Dendritic cell treated with granulocyte-macrophage colony-stimulating factor and Interleukin-4, amounts not matched to agents 40 ng/mL and 50 ng/mL, for 4 days (primary cell): Measurements from ENCODE around the gene PLA2G1B.
"Not testable (repeated sequence)": the region's sequence is repeated elsewhere in the genome, so short reads cannot be mapped to it uniquely, and the experiment has no call there.

Source experiments
- H3K27ac Mint-ChIP-seq: one replicate; pipeline ENCODE4 v1.8.0; 2022; ENCODE audit warnings: mild to moderate bottlenecking, mixed read lengths
- H3K27me3 Mint-ChIP-seq: one replicate; pipeline ENCODE4 v1.8.0; 2022; ENCODE audit warnings: mild to moderate bottlenecking, mixed read lengths
- H3K36me3 Mint-ChIP-seq: one replicate; pipeline ENCODE4 v1.8.0; 2022; ENCODE audit warnings: low read depth, mixed read lengths
- H3K4me1 Mint-ChIP-seq: one replicate; pipeline ENCODE4 v1.8.0; 2022; ENCODE audit warnings: low read depth, mixed read lengths
- H3K4me3 Mint-ChIP-seq: one replicate; pipeline ENCODE4 v1.8.0; 2022; ENCODE audit warnings: mild to moderate bottlenecking, moderate library complexity, mixed read lengths
- H3K9me3 Mint-ChIP-seq: one replicate; pipeline ENCODE4 v1.8.0; 2022; ENCODE audit warnings: mixed read lengths
- intact Hi-C: fragments of 100-400 bp; cut with micrococcal nuclease; formaldehyde crosslinking; loops from one replicate; pipeline ENCODE4 v1.15.0; 2022

The PLA2G1B gene

DNA sequence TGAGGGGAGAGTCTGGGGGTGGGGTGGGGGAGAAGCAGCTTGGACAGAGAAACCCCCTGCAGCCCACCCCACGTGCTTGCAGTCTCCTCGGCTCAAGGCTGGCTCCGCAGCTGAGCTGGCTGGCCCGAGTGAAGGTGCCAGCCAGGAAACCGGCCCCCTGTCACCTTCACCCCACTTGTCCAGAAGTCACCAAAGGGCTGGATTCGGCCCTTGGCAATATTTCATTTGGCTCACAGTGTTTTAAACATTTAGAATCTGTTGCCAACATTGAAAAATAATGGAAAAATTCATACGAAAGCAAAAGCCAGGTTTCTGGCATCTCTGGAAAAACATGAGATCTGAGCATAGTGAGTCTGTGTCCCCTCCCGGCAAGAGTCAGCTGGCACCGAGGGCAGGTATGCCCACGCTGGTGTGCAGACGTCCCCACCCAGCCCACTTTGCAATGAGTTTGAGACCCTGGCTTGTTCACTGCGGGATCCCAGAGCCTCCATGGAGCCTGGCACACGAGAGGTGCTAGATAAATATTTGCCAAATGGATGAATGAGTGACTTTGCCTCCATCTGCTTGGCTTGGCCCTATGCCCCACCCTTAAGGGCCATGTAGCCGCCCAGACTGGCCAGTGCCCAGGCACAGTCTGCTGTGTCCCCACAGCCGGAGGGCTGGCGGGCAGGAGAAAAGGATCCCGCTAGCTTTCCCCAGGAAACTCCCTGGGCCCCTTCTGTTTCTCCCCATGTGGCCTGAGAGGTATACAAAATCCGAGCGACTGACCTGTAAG lies 23.2 kb upstream of the PLA2G1B start:
- H3K4me1 Mint-ChIP-seq: no peaks in the 10 kb centered on the region
- H3K27ac Mint-ChIP-seq: no peak overlapping the region
- H3K36me3 Mint-ChIP-seq: no peaks in the 10 kb centered on the region
- peaks cover 23% of the 10 kb centered on the region for H3K27me3 Mint-ChIP-seq
- no peak overlapping the region for H3K4me3 Mint-ChIP-seq
- intact Hi-C loops: no loop called here
- no peaks in the 10 kb centered on the region for H3K9me3 Mint-ChIP-seq

DNA sequence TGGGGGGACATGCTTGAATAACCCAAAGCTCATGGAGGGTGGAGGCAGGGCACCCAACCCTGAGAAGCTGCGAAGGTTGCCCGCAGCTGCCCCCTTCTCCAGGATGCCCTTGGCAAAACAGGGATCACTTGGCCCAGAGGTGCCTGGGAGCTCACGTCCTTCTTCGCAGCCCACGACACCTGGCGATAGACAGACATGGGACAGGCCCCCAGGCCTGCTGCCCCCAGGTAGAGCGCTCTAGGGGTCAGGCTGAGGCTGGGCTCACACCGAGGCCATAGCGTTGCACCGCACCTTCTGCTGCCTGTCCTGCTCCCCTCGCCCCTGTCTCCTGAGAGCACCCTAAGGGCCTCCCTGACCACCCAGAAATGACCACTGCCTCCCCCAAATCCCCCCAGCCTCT lies 20.2 kb upstream of the PLA2G1B start:
- peaks cover 20% of the 10 kb centered on the region for H3K27me3 Mint-ChIP-seq
- H3K4me1 Mint-ChIP-seq: no peaks in the 10 kb centered on the region
- H3K36me3 Mint-ChIP-seq: no peaks in the 10 kb centered on the region
- H3K4me3 Mint-ChIP-seq: no peak overlapping the region
- intact Hi-C loops: no loop called here
- no peak overlapping the region for H3K27ac Mint-ChIP-seq
- H3K9me3 Mint-ChIP-seq: no peaks in the 10 kb centered on the region

DNA sequence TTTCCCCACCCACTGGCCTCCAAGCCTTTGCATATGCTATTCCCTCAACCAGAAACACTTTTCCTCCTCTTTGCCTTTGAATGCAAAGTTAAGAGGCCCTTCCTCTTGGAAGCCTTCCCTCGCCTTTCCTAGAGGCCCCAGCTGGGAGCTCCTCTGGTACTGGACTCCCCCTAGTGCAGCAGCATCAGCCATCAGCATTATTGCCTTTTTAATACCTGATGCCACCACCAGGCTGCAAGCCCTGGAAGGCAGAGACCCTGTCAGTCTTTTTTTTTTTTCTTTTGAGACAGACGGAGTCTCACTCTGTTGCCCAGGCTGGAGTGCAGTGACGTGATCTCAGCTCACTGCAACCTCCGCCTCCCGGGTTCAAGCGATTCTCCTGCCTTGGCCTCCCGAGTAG lies 19.1 kb upstream of the PLA2G1B start:
- no peaks in the 10 kb centered on the region for H3K36me3 Mint-ChIP-seq
- H3K4me3 Mint-ChIP-seq: no peak overlapping the region
- H3K27me3 Mint-ChIP-seq: peaks cover 18% of the 10 kb centered on the region
- no peak overlapping the region for H3K27ac Mint-ChIP-seq
- intact Hi-C loops: no loop called here
- H3K4me1 Mint-ChIP-seq: no peaks in the 10 kb centered on the region
- no peaks in the 10 kb centered on the region for H3K9me3 Mint-ChIP-seq

DNA sequence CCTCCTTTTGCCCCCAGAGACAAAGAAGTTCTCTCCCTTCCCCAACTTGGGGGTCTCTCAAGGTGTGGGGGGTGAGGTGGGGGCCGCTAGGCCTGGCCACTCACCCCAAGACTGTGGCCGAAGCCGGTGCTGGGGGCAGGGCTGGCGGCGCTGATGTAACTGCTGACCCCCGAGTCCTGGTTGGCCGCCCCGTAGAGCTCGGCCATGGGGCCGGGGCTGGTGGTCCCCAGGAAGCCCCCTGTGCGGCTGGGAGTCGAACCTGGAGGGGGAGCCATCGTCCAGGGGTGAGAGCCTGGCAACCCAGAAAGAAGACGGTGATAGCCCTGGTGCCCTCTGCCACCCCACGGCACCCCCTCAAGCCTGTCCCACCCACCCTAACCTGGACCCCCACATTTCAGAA lies 18.5 kb upstream of the PLA2G1B start:
- H3K27me3 Mint-ChIP-seq: peaks cover 13% of the 10 kb centered on the region
- no peaks in the 10 kb centered on the region for H3K4me1 Mint-ChIP-seq
- no peaks in the 10 kb centered on the region for H3K9me3 Mint-ChIP-seq
- no peaks in the 10 kb centered on the region for H3K36me3 Mint-ChIP-seq
- H3K4me3 Mint-ChIP-seq: no peak overlapping the region
- intact Hi-C loops: no loop called here
- no peak overlapping the region for H3K27ac Mint-ChIP-seq

DNA sequence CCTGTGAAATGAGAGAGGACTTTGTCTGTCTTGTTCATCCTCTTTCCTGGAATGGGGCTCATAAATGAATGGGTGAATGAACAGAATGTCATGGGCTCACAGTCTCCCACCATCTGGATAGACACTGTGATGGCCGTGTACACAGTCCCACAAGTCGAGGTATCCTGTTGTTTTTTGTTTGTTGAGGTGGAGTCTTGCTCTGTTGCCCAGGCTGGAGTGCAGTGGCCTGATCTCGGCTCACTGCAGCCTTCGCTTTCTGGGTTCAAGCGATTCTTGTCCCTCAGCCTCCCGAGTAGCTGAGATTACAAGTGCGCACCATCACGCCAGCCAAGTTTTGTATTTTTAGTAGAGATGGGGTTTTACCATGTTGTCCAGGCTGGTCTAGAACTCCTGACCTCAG lies 16.1 kb upstream of the PLA2G1B start:
- Mint-ChIP-seq H3K4me3 (no peak overlapping the region), H3K36me3 (no peaks in the 10 kb centered on the region), H3K27me3 (peaks cover 3% of the 10 kb centered on the region), H3K9me3 (peaks cover 4% of the 10 kb centered on the region), H3K27ac (no peak overlapping the region), H3K4me1 (no peaks in the 10 kb centered on the region)
- intact Hi-C loops: no loop called here

DNA sequence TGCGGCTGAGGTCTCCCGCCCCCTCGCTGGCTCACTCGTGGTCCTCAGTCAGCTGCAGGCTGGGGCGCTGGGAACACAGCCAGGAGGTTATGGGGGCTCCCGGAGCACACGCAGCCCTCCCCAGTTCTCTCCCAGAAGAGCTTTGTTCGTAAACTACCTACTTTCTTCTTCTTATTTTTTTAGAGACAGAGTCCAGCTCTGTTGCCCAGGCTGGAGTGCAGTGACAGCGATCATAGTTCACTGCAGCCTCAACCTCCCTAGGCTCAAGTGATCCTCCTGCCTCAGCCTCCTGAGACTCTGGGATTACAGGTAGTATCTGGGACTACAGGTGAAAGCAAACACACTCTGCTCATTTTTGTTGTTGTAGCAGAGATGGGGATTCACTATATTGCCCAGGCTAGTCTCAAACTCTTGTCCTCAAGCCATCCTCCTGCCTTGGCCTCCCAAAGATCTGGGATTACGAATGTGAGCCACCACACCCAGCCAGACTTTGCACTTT lies 15.5 kb upstream of the PLA2G1B start:
- intact Hi-C loops: no loop called here
- Mint-ChIP-seq H3K36me3 (no peaks in the 10 kb centered on the region), H3K4me1 (no peaks in the 10 kb centered on the region), H3K27ac (no peak overlapping the region), H3K4me3 (no peak overlapping the region), H3K9me3 (peaks cover 10% of the 10 kb centered on the region), H3K27me3 (peaks cover 5% of the 10 kb centered on the region)

DNA sequence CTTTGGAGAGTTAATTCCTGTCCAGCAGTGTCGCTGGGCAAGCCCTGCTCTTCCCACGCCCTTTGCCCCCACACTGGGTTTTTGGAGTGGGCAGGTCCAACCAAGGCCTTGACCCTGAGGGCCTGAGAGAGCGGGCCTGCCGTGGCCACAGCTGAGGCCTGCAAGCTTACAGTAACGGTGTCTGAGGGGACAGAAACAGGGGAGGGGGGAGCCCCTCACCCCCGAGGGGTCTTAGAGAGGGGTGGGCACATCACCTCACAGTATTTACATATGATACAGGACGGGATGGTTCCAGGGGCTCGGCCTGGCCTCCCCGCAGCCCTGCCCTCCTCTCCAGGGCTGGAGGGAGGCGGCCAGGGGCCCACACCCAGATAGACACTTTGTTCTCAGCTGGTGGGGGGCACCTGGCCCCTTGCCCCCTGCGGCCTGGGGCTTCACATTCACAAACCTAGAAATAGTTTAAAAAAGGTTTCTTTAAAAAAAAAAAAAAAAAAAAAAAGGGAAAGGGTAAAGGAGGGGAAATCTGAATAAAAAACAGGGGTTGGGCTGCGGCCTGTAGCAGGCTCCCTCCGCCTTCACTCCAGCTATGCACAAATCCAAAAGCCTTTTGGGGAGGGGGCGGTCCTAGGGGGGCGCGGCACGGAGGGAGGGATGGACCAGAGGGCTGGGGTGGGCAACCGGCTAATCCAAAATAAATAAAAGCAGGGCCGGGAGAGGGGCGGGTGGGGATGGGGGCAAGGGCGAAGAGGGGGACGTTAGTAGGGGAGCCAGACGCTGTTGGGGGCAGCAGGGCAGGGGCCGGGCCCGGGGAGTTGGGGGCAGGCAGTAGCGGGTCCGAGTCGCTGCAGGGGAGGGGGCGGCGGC lies 14.8 kb upstream of the PLA2G1B start:
- Mint-ChIP-seq H3K36me3 (no peaks in the 10 kb centered on the region), H3K4me1 (no peaks in the 10 kb centered on the region), H3K27ac (no peak overlapping the region), H3K27me3 (peaks cover 10% of the 10 kb centered on the region), H3K4me3 (no peak overlapping the region), H3K9me3 (peaks cover 17% of the 10 kb centered on the region)
- intact Hi-C loops: no loop called here

DNA sequence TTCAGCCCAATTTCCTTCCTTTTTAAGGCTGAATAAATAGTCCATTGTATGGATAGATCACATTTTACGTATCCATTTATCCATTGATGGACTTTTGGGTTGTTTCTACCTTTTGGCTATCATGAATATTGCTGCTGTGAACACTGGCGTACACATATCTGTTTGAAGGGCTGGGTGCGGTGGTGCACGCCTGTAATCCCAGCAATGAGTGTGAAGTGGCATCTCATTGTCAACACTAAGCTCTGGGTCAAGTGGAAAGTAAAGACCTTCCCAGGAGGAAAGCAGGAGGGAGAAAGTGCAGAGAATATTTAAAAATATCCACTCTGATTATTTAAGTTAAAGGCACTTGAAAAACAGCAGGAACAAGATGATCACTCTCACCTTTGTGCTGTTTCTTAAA lies 11.7 kb upstream of the PLA2G1B start:
- Mint-ChIP-seq H3K36me3 (no peaks in the 10 kb centered on the region), H3K4me3 (no peak overlapping the region), H3K4me1 (no peaks in the 10 kb centered on the region), H3K9me3 (peaks cover 36% of the 10 kb centered on the region), H3K27me3 (peaks cover 10% of the 10 kb centered on the region), H3K27ac (no peak overlapping the region)
- intact Hi-C loops: no loop called here

DNA sequence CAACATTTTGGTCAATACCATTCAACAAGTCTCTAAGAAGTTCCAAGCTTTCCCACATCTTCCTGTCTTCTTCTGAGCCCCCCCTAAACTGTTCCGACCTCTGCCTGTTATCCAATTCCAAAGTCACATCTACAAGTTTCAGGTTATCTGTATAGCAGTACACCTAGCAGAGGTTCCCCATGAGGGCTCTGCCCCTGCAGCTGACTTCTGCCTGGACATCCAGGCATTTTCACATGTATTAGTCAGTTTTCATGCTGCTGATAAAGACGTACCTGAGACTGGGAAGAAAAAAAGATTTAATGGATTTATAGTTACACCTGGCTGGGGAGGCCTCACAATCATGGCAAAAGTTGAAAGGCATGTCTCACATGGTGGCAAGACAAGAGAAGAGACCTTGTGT lies 10.2 kb upstream of the PLA2G1B start:
- Mint-ChIP-seq H3K27ac (no peak overlapping the region), H3K4me1 (no peaks in the 10 kb centered on the region), H3K36me3 (no peaks in the 10 kb centered on the region), H3K27me3 (peaks cover 9% of the 10 kb centered on the region), H3K9me3 (peaks cover 36% of the 10 kb centered on the region), H3K4me3 (no peak overlapping the region)
- intact Hi-C loops: no loop called here

DNA sequence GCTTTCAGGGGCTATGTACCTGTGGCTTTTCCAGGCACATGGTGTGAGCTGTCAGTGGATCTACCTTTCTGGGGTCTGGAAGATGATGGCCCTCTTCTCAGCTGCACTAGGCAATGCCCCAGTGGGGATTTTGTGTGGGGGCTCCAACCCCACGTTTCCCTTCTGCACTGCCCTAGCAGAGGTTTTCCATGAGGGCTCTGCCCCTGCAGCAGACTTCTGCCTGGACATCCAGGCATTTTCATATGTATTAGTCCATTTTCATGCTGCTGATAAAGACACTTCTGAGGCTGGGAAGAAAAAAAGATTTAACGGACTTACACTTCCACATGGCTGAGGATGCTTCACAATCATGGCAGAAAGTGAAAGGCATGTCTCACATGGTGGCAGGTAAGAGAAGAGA lies 8.8 kb upstream of the PLA2G1B start:
- Mint-ChIP-seq H3K27me3 (peaks cover 12% of the 10 kb centered on the region), H3K9me3 (peaks cover 36% of the 10 kb centered on the region)
- intact Hi-C loops, H3K4me1 Mint-ChIP-seq, H3K4me3 Mint-ChIP-seq, H3K27ac Mint-ChIP-seq, H3K36me3 Mint-ChIP-seq: not testable (repeated sequence)

DNA sequence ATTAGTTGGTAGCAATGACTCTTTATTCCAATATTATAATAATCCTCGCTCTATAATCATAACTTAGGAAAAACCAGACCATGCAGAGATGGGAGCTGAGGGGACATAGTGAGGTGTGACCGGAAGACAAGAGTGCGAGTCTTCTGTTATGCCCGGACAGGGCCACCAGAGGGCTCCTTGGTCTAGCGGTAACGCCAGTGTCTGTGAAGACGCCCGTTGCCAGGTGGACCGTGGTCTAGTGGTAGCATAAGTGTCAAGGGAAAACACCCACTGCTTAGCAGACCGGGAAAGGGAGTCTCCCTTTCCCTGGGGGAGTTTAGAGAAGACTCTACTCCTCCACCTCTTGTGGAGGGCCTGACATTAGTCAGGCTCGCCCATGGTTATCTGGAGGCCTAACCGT lies 7.9 kb upstream of the PLA2G1B start:
- intact Hi-C loops, H3K27ac Mint-ChIP-seq, H3K4me1 Mint-ChIP-seq, H3K36me3 Mint-ChIP-seq, H3K4me3 Mint-ChIP-seq: not testable (repeated sequence)
- Mint-ChIP-seq H3K9me3 (peaks cover 36% of the 10 kb centered on the region), H3K27me3 (peaks cover 12% of the 10 kb centered on the region)

DNA sequence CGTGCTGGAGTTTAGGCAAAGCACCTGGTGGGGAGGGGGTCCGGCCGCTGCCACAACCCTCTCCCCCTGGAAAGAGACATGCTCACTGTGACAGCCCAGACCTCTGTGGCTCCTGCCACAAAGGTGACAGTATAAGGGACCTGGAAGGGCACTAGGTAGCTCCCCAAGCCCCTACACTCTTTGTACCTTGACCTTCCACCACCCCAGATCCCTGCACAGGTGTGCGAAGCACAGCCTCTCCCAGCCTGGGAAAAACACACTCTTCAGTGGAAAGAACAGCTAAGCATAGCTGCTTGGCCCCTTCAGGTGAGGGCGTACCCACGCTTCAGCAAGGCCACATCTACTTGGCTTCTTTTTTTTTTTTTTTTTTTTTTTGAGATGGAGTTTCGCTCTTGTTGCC lies 4.9 kb upstream of the PLA2G1B start:
- H3K4me3 Mint-ChIP-seq: no peak overlapping the region
- H3K9me3 Mint-ChIP-seq: peaks cover 20% of the 10 kb centered on the region
- intact Hi-C loops: no loop called here
- no peak overlapping the region for H3K27ac Mint-ChIP-seq
- no peaks in the 10 kb centered on the region for H3K4me1 Mint-ChIP-seq
- H3K36me3 Mint-ChIP-seq: no peaks in the 10 kb centered on the region
- peaks cover 8% of the 10 kb centered on the region for H3K27me3 Mint-ChIP-seq

DNA sequence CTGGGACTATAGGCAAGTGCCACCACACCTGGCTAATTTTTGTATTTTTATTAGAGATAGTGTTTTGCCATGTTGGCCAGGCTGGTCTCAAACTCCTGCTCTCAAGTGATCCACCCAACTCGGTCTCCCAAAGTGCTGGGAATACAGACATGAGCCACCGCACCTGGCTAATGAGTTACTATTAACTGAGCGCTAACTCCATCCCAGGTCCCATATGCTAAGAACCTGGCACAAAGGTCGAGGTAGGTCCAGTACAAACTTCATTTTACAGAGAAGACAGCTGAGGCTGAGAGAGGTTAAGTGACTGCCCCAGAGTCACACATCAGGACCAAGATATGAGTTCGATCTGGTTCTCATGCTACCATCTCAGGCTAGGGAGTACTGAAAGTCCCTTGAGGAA lies 4.5 kb upstream of the PLA2G1B start:
- H3K4me1 Mint-ChIP-seq: no peaks in the 10 kb centered on the region
- peaks cover 8% of the 10 kb centered on the region for H3K27me3 Mint-ChIP-seq
- no peaks in the 10 kb centered on the region for H3K36me3 Mint-ChIP-seq
- no peak overlapping the region for H3K4me3 Mint-ChIP-seq
- peaks cover 16% of the 10 kb centered on the region for H3K9me3 Mint-ChIP-seq
- intact Hi-C loops: no loop called here
- no peak overlapping the region for H3K27ac Mint-ChIP-seq

DNA sequence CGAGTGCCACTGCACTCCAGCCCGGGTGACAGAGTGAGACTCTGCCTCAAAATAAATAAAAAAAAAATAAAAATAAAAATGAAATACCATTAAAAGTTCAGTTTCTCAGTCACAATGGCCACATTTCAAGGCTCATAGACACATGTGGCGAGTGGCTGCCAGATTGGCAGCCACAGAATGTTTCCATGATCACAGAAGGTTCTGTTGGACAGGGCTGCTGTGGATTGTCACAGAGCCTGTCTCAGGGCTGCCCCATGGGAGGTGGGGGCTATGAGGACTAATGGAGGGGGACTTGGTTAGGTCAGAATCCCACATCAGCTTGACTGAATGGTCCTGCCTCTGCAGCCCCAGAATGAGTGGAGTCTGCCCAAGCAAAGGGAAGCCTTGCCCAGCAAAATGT lies 3.8 kb upstream of the PLA2G1B start:
- peaks cover 9% of the 10 kb centered on the region for H3K9me3 Mint-ChIP-seq
- no peaks in the 10 kb centered on the region for H3K36me3 Mint-ChIP-seq
- H3K4me3 Mint-ChIP-seq: no peak overlapping the region
- peaks cover 8% of the 10 kb centered on the region for H3K27me3 Mint-ChIP-seq
- H3K27ac Mint-ChIP-seq: no peak overlapping the region
- intact Hi-C loops: no loop called here
- peaks cover under 1% of the 10 kb centered on the region for H3K4me1 Mint-ChIP-seq
